ENCODE measurements around the gene MARVELD3.

- TF ChIP-seq GATA3 (IDR thresholded peaks at IDR 0.05; ENCODE audit: borderline replicate concordance) (no peak), CTCF (IDR thresholded peaks at IDR 0.05) (no peak), CEBPB (IDR thresholded peaks at IDR 0.05) (no peak), POLR2A (IDR thresholded peaks at IDR 0.05; ENCODE audit: low read length) (no peak), TP53 (CRISPR knock-in tag; IDR thresholded peaks at IDR 0.05) (no peak), MAZ (IDR thresholded peaks at IDR 0.05; ENCODE audit: borderline replicate concordance, low read depth, low read length) (no peak), NR3C1 (IDR thresholded peaks at IDR 0.05) (no peak), REST (IDR thresholded peaks at IDR 0.05) (no peak), RAD21 (conservative IDR thresholded peaks at IDR 0.05 in 1 of 2, IDR thresholded peaks at IDR 0.05 in 1 of 2) (no peak), POLR2AphosphoS2 (conservative IDR thresholded peaks at IDR 0.05; ENCODE audit: low read length) (no peak), ESRRA (IDR thresholded peaks at IDR 0.05; ENCODE audit: borderline replicate concordance, low read length) (no peak)
These were observed 7.6 kb upstream of the MARVELD3 start for GRCh38 chr16:71618429-71618828.

Data from A549 (cell line).